Middle frontal gyrus (tissue), 1 donor: Measurements from ENCODE around the gene BRCC3.
"Not testable (repeated sequence)": the region's sequence is repeated elsewhere in the genome, so short reads cannot be mapped to it uniquely, and the experiment has no call there.

Source experiments
- DNase-seq: peaks from one replicate; pipeline ENCODE4 v3.0.0-alpha.2; 2015; ENCODE audit warnings: low spot score; ENCODE audit errors: extremely low spot score

The BRCC3 gene

DNA sequence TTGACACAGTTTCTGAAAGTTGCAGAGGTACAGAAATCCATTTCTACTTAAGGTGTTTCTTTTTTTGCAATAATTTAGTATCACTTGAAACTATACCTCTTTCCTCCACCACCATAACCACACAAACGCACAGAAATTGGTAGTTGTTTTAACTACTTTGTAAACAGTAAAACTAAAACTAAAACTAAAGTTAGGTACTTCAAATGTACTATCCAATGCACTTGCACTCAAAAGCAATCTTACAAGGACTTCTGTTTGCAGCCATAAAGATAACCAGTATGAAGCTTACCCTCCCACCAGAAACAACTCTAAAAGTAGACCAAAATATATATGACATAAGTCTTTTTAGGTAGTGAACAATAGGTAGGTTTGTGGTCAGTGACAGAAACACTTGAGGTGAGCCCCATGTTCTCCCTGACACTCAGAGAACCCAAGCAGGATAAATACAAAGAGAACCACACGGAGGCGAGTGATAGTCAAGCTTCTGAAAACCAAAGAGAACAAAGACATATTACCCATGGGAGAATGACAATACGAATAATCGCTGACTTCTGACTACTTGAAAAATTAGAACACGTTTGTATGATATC, 72.7 kb downstream of the BRCC3 start:
- DNase-seq: no peak

DNA sequence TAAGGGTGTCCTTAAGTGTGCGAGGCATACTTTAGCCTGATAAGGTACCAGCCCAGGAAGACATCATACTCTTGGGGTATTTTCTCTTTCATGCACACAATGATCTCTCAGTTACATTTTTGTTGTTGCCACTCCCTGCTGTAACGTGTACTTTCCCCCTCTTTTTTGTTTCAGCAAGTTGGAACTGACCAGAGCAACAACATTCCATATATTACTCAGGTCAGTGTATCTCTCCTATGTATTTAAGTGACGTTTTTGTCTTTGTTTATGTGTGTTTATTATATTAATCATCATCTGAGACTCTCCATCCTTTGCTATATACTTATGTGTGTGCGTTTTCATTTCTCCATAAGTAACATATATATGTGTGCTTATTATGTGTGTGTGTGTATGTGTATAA, 73.6 kb downstream of the BRCC3 start:
- DNase-seq: no peak

DNA sequence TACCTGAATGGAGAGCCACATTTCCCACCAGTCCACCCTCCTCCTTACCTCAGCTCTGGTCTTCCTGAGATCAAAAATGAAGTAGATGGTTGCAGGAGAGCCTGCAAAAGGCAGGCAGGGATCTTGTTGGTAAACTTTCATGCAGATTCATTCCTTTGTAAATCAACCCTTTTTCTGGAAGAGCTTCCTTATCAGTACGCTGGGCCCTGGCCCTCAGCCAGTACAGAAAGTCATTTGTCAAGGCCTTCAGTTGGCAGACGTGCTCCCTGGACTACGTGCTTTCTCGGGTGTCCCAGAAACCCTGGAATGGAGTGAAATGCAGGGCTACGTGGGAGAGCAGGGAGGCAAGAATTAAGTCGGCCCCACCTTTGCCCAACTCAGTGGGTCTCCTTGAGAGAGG, 76.3 kb downstream of the BRCC3 start:
- DNase-seq: not testable (repeated sequence)

DNA sequence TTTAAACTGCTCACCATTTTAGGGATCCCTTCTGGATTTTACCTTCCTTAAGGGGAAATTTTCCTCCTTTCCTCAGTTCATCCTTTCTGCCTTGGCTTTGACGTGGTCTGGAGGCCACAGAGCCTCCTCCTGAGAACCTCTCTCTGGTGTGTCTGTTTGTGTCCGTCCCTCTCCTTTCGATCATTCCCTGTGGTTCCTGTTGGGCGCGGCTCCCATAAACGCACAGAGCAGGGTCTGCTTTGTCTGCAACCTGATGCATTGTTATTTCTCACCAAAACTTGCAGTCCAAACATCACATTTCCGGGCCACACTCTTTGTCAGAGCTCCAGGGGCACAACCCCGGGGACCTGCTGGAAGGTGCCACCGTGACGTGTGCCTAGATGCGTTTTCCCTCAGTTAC, 76.9 kb downstream of the BRCC3 start:
- DNase-seq: not testable (repeated sequence)

DNA sequence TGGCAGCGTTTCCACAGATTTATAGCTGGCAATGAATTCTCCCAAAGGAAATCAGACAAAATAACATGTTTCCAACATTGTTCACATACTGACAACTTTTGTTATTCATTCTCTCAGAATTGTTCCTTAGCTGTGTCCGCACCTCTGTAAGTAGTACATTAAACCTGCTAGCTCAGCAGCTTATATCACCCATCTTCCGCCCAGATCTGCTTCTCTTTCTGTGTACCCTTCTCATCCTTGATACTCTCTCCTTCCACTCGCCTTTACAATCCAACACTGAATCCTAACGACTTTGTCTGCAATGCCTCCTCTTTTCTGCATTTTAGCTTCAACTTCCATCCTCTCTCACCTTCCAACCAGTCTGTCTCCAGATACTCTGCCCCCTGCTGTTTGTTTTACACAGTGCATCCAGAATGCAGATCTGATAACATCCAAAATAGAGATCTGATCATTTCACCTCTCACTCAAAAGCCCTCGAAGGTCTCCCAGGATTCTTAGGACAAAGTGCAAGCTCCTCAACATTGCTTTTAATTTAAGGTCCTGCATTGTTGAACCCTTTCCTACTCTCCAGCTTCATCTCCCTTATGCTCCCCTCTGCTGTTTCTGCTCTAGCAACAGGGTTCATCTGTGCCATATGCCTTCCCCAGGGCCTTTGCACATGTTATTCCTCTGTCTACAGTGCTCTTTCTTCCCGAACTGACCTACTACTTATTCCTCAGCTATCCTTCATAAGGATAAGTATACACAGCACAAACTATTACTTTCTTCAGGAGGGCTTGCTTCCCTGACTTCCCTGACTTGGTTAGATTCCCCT, 77.6 kb downstream of the BRCC3 start:
- no peak for DNase-seq

DNA sequence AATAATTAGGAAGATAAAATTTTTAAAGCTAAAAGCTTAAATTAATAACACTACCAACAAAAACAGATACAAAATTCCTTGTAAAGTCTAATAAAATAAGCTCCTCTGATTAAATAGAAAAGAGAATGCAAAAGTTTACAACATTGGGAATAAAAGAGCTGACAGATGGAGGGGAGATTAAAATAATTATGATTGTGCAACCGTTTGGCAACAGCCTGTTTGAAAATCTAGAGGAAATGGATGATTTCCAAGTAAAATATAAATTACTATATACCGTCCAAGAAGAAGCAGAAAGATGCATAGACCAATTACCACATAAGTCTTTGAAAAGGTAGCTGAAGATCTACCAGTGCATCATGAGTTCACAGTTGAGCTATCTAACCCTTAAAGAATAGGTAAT, 98.6 kb downstream of the BRCC3 start:
- no peak for DNase-seq
